Osteoblast (primary cell): ENCODE measurements around the gene MGMT. TPM values are rescaled to one million over a fixed set of nuclear protein-coding genes. Genes with fewer than 3 reads are reported as not detected.

Source experiments
- DNase-seq: peaks from one replicate; pipeline ENCODE4 v3.0.0; 2011; ENCODE audit warnings: low spot score, mixed read lengths; ENCODE audit not compliant: insufficient read length; ENCODE audit errors: missing footprints
- H2AFZ ChIP-seq: 2 replicates; pipeline ENCODE4 v1.6.0; 2011; ENCODE audit warnings: mild to moderate bottlenecking, low read length
- H3K27ac ChIP-seq: 2 replicates; pipeline ENCODE4 v1.5.1; 2011; ENCODE audit warnings: mild to moderate bottlenecking, low read depth, low read length, moderate library complexity
- H3K27me3 ChIP-seq: 2 replicates; pipeline ENCODE4 v1.6.0; 2012; ENCODE audit warnings: mild to moderate bottlenecking, control low read depth, inconsistent platforms, low read length, moderate library complexity; ENCODE audit not compliant: insufficient read depth
- H3K36me3 ChIP-seq: 2 replicates; pipeline ENCODE4 v1.5.1; 2011; ENCODE audit warnings: mild to moderate bottlenecking, low read length, control low read depth, moderate library complexity; ENCODE audit not compliant: insufficient read depth
- H3K4me1 ChIP-seq: 2 replicates; pipeline ENCODE4 v1.5.1; 2011; ENCODE audit warnings: mild to moderate bottlenecking, low read length, control low read depth, moderate library complexity; ENCODE audit not compliant: insufficient read depth
- H3K4me2 ChIP-seq: 2 replicates; pipeline ENCODE4 v1.6.0; 2011; ENCODE audit warnings: mild to moderate bottlenecking, low read length; ENCODE audit not compliant: insufficient read depth
- H3K4me3 ChIP-seq: fragments of 200-600 bp; sonication (generic); 3 replicates; pipeline ENCODE4 v1.5.1; 2012; ENCODE audit warnings: mild to moderate bottlenecking, low read length, inconsistent platforms; ENCODE audit not compliant: insufficient read depth
- H3K79me2 ChIP-seq: 2 replicates; pipeline ENCODE4 v1.6.0; 2012; ENCODE audit warnings: mild to moderate bottlenecking, low read length, control low read depth, inconsistent platforms; ENCODE audit not compliant: insufficient read depth
- H3K9me3 ChIP-seq: 2 replicates; pipeline ENCODE4 v1.5.1; 2011; ENCODE audit warnings: low read depth, low read length, control low read depth
- H4K20me1 ChIP-seq: 2 replicates; pipeline ENCODE4 v1.6.0; 2012; ENCODE audit warnings: mild to moderate bottlenecking, low read length, control low read depth; ENCODE audit not compliant: insufficient read depth
- CTCF ChIP-seq: IDR thresholded peaks from 2 replicates; pipeline ENCODE4 v1.5.1; 2011; ENCODE audit warnings: mild to moderate bottlenecking, low read depth, low read length, moderate library complexity; ENCODE audit errors: extremely low read depth
- total RNA-seq: library from RNA; depleted of rRNA; stranded (reverse); fragments of >200 nt; gene quantifications from 2 replicates; pipeline ENCODE4 v1.2.3, GENCODE V29; 2012

MGMT gene
- total RNA-seq, 1 donor = 21.0 TPM

- peak overlapping the region; percentile 15 for H3K4me3 ChIP-seq
- H3K27ac ChIP-seq = no peak overlapping the region
- TF ChIP-seq CTCF = no peak
- no peak for DNase-seq
- H3K9me3 ChIP-seq = no peaks in the 10 kb centered on the region
- H3K79me2 ChIP-seq = no peaks in the 10 kb centered on the region
- no peaks in the 10 kb centered on the region for H3K27me3 ChIP-seq
- H3K4me1 ChIP-seq = no peaks in the 10 kb centered on the region
- no peaks in the 10 kb centered on the region for H3K36me3 ChIP-seq
- peak overlapping the region; percentile 0 for H2AFZ ChIP-seq
- H3K4me2 ChIP-seq = peak overlapping the region; percentile 45
- H4K20me1 ChIP-seq = no peaks in the 10 kb centered on the region
Observed at GRCh38 chr10:129605986-129606518, 139.0 kb downstream of the MGMT start.

GRCh38 chr10:129607607-129608109 lies 140.6 kb downstream of the MGMT start:
- no peaks in the 10 kb centered on the region for H4K20me1 ChIP-seq
- no peaks in the 10 kb centered on the region for H3K9me3 ChIP-seq
- no peaks in the 10 kb centered on the region for H3K36me3 ChIP-seq
- H3K27ac ChIP-seq = no peak overlapping the region
- no peak overlapping the region for H3K4me3 ChIP-seq
- no peak overlapping the region for H2AFZ ChIP-seq
- H3K79me2 ChIP-seq = no peaks in the 10 kb centered on the region
- no peak for TF ChIP-seq CTCF
- DNase-seq = no peak
- H3K4me1 ChIP-seq = no peaks in the 10 kb centered on the region
- no peak overlapping the region for H3K4me2 ChIP-seq
- H3K27me3 ChIP-seq = no peaks in the 10 kb centered on the region

GRCh38 chr10:129608653-129609052 lies 141.6 kb downstream of the MGMT start:
- no peak for DNase-seq
- Histone ChIP-seq H3K4me2 (no peak overlapping the region), H3K36me3 (no peaks in the 10 kb centered on the region), H3K79me2 (no peaks in the 10 kb centered on the region), H3K27ac (no peak overlapping the region), H3K4me1 (no peaks in the 10 kb centered on the region), H3K4me3 (no peak overlapping the region), H4K20me1 (no peaks in the 10 kb centered on the region), H2AFZ (no peak overlapping the region), H3K9me3 (no peaks in the 10 kb centered on the region), H3K27me3 (no peaks in the 10 kb centered on the region)
- TF ChIP-seq CTCF = no peak

- Histone ChIP-seq H3K36me3 (no peaks in the 10 kb centered on the region), H3K79me2 (no peaks in the 10 kb centered on the region), H3K27ac (no peak overlapping the region), H3K9me3 (no peaks in the 10 kb centered on the region), H4K20me1 (no peaks in the 10 kb centered on the region), H3K4me1 (no peaks in the 10 kb centered on the region), H3K4me2 (no peak overlapping the region), H2AFZ (no peak overlapping the region), H3K27me3 (no peaks in the 10 kb centered on the region), H3K4me3 (no peak overlapping the region)
- TF ChIP-seq CTCF = no peak
- no peak for DNase-seq
Observed at GRCh38 chr10:129609551-129609950, 142.5 kb downstream of the MGMT start.
